ENCODE results near the gene PPP1R10. TPM values are rescaled to one million over a fixed set of nuclear protein-coding genes. Genes with fewer than 3 reads are reported as not detected.
A peak's percentile ranks its signal among the peaks of the same experiment; 100 is the strongest.

PPP1R10 gene
- total and polyA plus RNA-seq, 2 of the 13 experiments (the other 11 are each of a cell fraction or from before 2014, with no cell fraction given): 26.3 to 38.4 TPM

GRCh38 chr6:30571075-30571761, 45.8 kb downstream of the PPP1R10 start, which contains the start of gene ABCF1 (continued):
- peak; percentile 90; the same call in 1 of the 2 replicates for TF ChIP-seq ZNF274 (CRISPR knock-in tag; IDR thresholded peaks at IDR 0.05)
- TF ChIP-seq ZSCAN31 (CRISPR knock-in tag; IDR thresholded peaks at IDR 0.05; ENCODE audit: low read depth): peak; percentile 94
- peak; percentile 82 for TF ChIP-seq ZNF235 (CRISPR knock-in tag; IDR thresholded peaks at IDR 0.05; ENCODE audit: borderline replicate concordance)
- TF ChIP-seq ZHX1 (CRISPR knock-in tag; IDR thresholded peaks at IDR 0.05; ENCODE audit: low read depth): peak; percentile 88; the same call in 1 of the 2 replicates
- TF ChIP-seq EZH2 (conservative IDR thresholded peaks at IDR 0.05; ENCODE audit: low read depth, low read length): no peak
- no peak for TF ChIP-seq NR3C1 (CRISPR knock-in tag; IDR thresholded peaks at IDR 0.05)
- no peak; the same call in 1 of the 2 replicates for TF ChIP-seq ZNF446 (CRISPR knock-in tag; IDR thresholded peaks at IDR 0.05)
- peak; percentile 61; the same call in 1 of the 2 replicates for TF ChIP-seq KLF12 (CRISPR knock-in tag; IDR thresholded peaks at IDR 0.05; ENCODE audit: borderline replicate concordance)
- peak; percentile 83; the same call in 1 of the 2 replicates for TF ChIP-seq ZNF329 (CRISPR knock-in tag; IDR thresholded peaks at IDR 0.05; ENCODE audit: low read depth)
- TF ChIP-seq ZBTB43 (CRISPR knock-in tag; conservative IDR thresholded peaks at IDR 0.05): peak; percentile 93
- TF ChIP-seq ZNF782 (CRISPR knock-in tag; IDR thresholded peaks at IDR 0.05; ENCODE audit: borderline replicate concordance): no peak
- no peak; the same call in 1 of the 2 replicates for TF ChIP-seq ZNF460 (CRISPR knock-in tag; IDR thresholded peaks at IDR 0.05; ENCODE audit: borderline replicate concordance)
- peak; percentile 49; the same call in 1 of the 2 replicates for TF ChIP-seq KDM6A (CRISPR knock-in tag; IDR thresholded peaks at IDR 0.05; ENCODE audit: low read depth)
- TF ChIP-seq CENPT (CRISPR knock-in tag; IDR thresholded peaks at IDR 0.05; ENCODE audit: low read depth): 0 out of 2 replicates have a peak, but pooled peaks have one; percentile 74
- TF ChIP-seq ETV6 (CRISPR knock-in tag; conservative IDR thresholded peaks at IDR 0.05): peak; percentile 96
- TF ChIP-seq SOX6 (IDR thresholded peaks at IDR 0.05): no peak
- TF ChIP-seq SOX6 (CRISPR knock-in tag; IDR thresholded peaks at IDR 0.05): peak; percentile 89
- no peak for TF ChIP-seq JDP2 (CRISPR knock-in tag; IDR thresholded peaks at IDR 0.05; ENCODE audit: borderline replicate concordance)
- TF ChIP-seq JARID2 (CRISPR knock-in tag; IDR thresholded peaks at IDR 0.05; ENCODE audit: insufficient replicate concordance): no peak
- TF ChIP-seq ZNF124 (CRISPR knock-in tag; IDR thresholded peaks at IDR 0.05): peak; percentile 96
- TF ChIP-seq ZNF850 (CRISPR knock-in tag; conservative IDR thresholded peaks at IDR 0.05): 0 out of 2 replicates have a peak, but pooled peaks have one; percentile 60
- TF ChIP-seq MZF1 (CRISPR knock-in tag; IDR thresholded peaks at IDR 0.05; ENCODE audit: borderline replicate concordance): peak; percentile 83; the same call in 1 of the 2 replicates
- peak; percentile 77 for TF ChIP-seq PHF5A (CRISPR knock-in tag; IDR thresholded peaks at IDR 0.05; ENCODE audit: low read depth, unreplicated experiment)
- no peak for TF ChIP-seq ZNF720 (CRISPR knock-in tag; IDR thresholded peaks at IDR 0.05)
